Brain microvascular endothelial cell (primary cell): Measurements from ENCODE around the gene HMCN1.

Source experiments
- DNase-seq: peaks from one replicate; pipeline ENCODE4 v3.0.0-alpha.2; 2020
- H3K27ac ChIP-seq: fragments of 250-450 bp; sonication (Bioruptor Pico); 2 replicates; pipeline ENCODE4 v1.5.1; 2020; ENCODE audit warnings: mild to moderate bottlenecking, moderate library complexity
- H3K27me3 ChIP-seq: fragments of 250-450 bp; sonication (Bioruptor Pico); replicated peaks from 2 replicates; pipeline ENCODE4 v1.5.1; 2020; ENCODE audit warnings: mild to moderate bottlenecking
- H3K36me3 ChIP-seq: fragments of 250-450 bp; sonication (Bioruptor Pico); replicated peaks from 2 replicates; pipeline ENCODE4 v1.5.1; 2020; ENCODE audit warnings: mild to moderate bottlenecking
- H3K4me3 ChIP-seq: 2 replicates; pipeline ENCODE4 v1.5.1; 2011; ENCODE audit warnings: low read depth, mild to moderate bottlenecking, control low read depth, low read length, moderate library complexity
- CTCF ChIP-seq: IDR thresholded peaks from 2 replicates; pipeline ENCODE4 v1.5.1; 2011; ENCODE audit warnings: low read depth, mild to moderate bottlenecking, moderate library complexity, low read length, control low read depth, inconsistent platforms; ENCODE audit errors: missing control alignments
- in situ Hi-C: cut with HindIII; loops from 2 replicates; pipeline ENCODE4 v1.10.0; 2017; ENCODE audit warnings: low sequenced_read_pairs, low pct_ligation_motif_present

HMCN1 gene

GRCh38 chr1:186102547-186103148 is 368.5 kb downstream of the HMCN1 start:
- TF ChIP-seq CTCF, result no peak
- no peaks in the 10 kb centered on the region for H3K36me3 ChIP-seq
- no peaks in the 10 kb centered on the region for H3K27me3 ChIP-seq
- peak overlapping the region; percentile 29 for H3K27ac ChIP-seq
- peak; percentile 92 for DNase-seq
- peak overlapping the region; percentile 6 for H3K4me3 ChIP-seq
- in situ Hi-C loops, result no loop called here

- no peak for DNase-seq
- Histone ChIP-seq H3K4me3 (no peak overlapping the region), H3K36me3 (no peaks in the 10 kb centered on the region), H3K27me3 (no peaks in the 10 kb centered on the region), H3K27ac (no peak overlapping the region)
- in situ Hi-C loops, result no loop called here
- no peak for TF ChIP-seq CTCF
Measured at GRCh38 chr1:186104459-186104858, 370.3 kb downstream of the HMCN1 start.

DNA sequence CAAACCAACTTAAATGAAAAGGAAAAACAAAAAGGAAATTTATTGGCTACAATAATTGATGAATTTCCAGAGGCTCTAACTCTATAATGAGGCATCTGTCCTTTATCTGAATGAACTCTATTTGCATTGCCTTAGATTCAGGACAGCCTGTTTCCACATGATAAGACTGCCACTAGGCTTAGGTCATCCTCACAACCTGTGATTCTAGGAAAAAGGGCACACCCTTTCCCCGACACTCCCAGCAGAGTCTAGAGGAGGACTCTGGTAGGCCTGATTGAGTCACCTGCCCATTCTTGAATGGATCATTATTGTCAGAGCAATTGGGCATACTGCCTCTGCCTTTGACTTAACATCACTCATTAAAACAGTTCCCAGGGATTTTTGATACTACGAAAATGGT is 378.1 kb downstream of the HMCN1 start:
- Histone ChIP-seq H3K36me3 (no peaks in the 10 kb centered on the region), H3K27me3 (no peaks in the 10 kb centered on the region), H3K27ac (no peak overlapping the region), H3K4me3 (no peak overlapping the region)
- no peak for DNase-seq
- in situ Hi-C loops, result no loop called here
- no peak for TF ChIP-seq CTCF

GRCh38 chr1:186113461-186113860 is 379.3 kb downstream of the HMCN1 start:
- Histone ChIP-seq H3K4me3 (no peak overlapping the region), H3K36me3 (no peaks in the 10 kb centered on the region), H3K27ac (no peak overlapping the region), H3K27me3 (no peaks in the 10 kb centered on the region)
- TF ChIP-seq CTCF, result no peak
- in situ Hi-C loops, result no loop called here
- no peak for DNase-seq

- in situ Hi-C loops, result no loop called here
- no peak overlapping the region for H3K27ac ChIP-seq
- H3K27me3 ChIP-seq, result no peaks in the 10 kb centered on the region
- no peak for DNase-seq
- no peak overlapping the region for H3K4me3 ChIP-seq
- no peak for TF ChIP-seq CTCF
- H3K36me3 ChIP-seq, result no peaks in the 10 kb centered on the region
Measured at GRCh38 chr1:186118724-186119123, 384.5 kb downstream of the HMCN1 start.

GRCh38 chr1:186122837-186123236 is 388.6 kb downstream of the HMCN1 start:
- no peaks in the 10 kb centered on the region for H3K27me3 ChIP-seq
- no peak overlapping the region for H3K4me3 ChIP-seq
- no peak overlapping the region for H3K27ac ChIP-seq
- no peak for DNase-seq
- no peak for TF ChIP-seq CTCF
- in situ Hi-C loops, result no loop called here
- H3K36me3 ChIP-seq, result no peaks in the 10 kb centered on the region
